Cardiac muscle cell (in vitro differentiated cells and primary cell): ENCODE results near the gene HORMAD2. TPM values are rescaled to one million over a fixed set of nuclear protein-coding genes. Genes with fewer than 3 reads are reported as not detected.

Source experiments
- DNase-seq, 2 donors: peaks; one replicate each; pipeline versions ENCODE4 v3.0.0 to v3.0.0-alpha.2; 2010 to 2017; ENCODE audit warnings: low read depth in 1 of 2, low spot score in 1 of 2
- H3K27ac ChIP-seq: fragments of 200-600 bp; sonication (generic); 2 replicates; pipeline ENCODE4 v1.5.1; 2016
- H3K27me3 ChIP-seq: fragments of 200-600 bp; sonication (generic); 2 replicates; pipeline ENCODE4 v1.6.0; 2016; ENCODE audit warnings: control low read depth
- H3K36me3 ChIP-seq: fragments of 200-600 bp; sonication (generic); 2 replicates; pipeline ENCODE4 v1.5.1; 2016; ENCODE audit warnings: control low read depth
- H3K4me1 ChIP-seq: fragments of 200-600 bp; sonication (generic); 2 replicates; pipeline ENCODE4 v1.8.1; 2017; ENCODE audit warnings: low read depth, mild to moderate bottlenecking, mixed run types
- H3K4me3 ChIP-seq: fragments of 200-600 bp; sonication (generic); 2 replicates; pipeline ENCODE4 v1.5.1; 2016; ENCODE audit warnings: mild to moderate bottlenecking
- H3K9me3 ChIP-seq: fragments of 200-600 bp; sonication (generic); 2 replicates; pipeline ENCODE4 v1.5.1; 2017; ENCODE audit warnings: low read depth, mild to moderate bottlenecking, control low read depth
- CTCF ChIP-seq: IDR thresholded peaks from 2 replicates; pipeline ENCODE4 v1.5.1; 2012; ENCODE audit warnings: low read depth, mild to moderate bottlenecking, low read length
- polyA plus RNA-seq: library from polyadenylated mRNA; unstranded; fragments of >200 nt; fragmentation: Nextera tagmentation; extraction: Ambion mirVana; gene quantifications from 2 replicates; pipeline ENCODE4 v1.2.1, GENCODE V29; 2016
- total RNA-seq: library from RNA; depleted of rRNA; stranded (reverse); fragments of >200 nt; gene quantifications from 2 replicates; pipeline ENCODE4 v1.2.3, GENCODE V29; 2016

The HORMAD2 gene
- total and polyA plus RNA-seq, 2 experiments from 2014 or later, result not detected

GRCh38 chr22:30046716-30047363 is 33.4 kb upstream of the HORMAD2 start:
- no peak for TF ChIP-seq CTCF
- DNase-seq, result no peak
- H3K4me1 ChIP-seq, result no peaks in the 10 kb centered on the region
- no peak overlapping the region for H3K27ac ChIP-seq
- H3K9me3 ChIP-seq, result no peaks in the 10 kb centered on the region
- no peak overlapping the region for H3K4me3 ChIP-seq
- no peaks in the 10 kb centered on the region for H3K36me3 ChIP-seq
- H3K27me3 ChIP-seq, result no peaks in the 10 kb centered on the region

GRCh38 chr22:30047364-30047738 is 32.9 kb upstream of the HORMAD2 start:
- Histone ChIP-seq H3K4me1 (no peaks in the 10 kb centered on the region), H3K36me3 (no peaks in the 10 kb centered on the region), H3K4me3 (no peak overlapping the region), H3K9me3 (no peaks in the 10 kb centered on the region), H3K27me3 (no peaks in the 10 kb centered on the region), H3K27ac (no peak overlapping the region)
- DNase-seq, result peak in 1 of 2 donors; percentile 17
- no peak for TF ChIP-seq CTCF

- no peaks in the 10 kb centered on the region for H3K36me3 ChIP-seq
- no peaks in the 10 kb centered on the region for H3K9me3 ChIP-seq
- no peaks in the 10 kb centered on the region for H3K4me1 ChIP-seq
- H3K27ac ChIP-seq, result no peak overlapping the region
- TF ChIP-seq CTCF, result no peak
- no peak overlapping the region for H3K4me3 ChIP-seq
- no peaks in the 10 kb centered on the region for H3K27me3 ChIP-seq
- no peak for DNase-seq
Measured at GRCh38 chr22:30048681-30049080, 31.6 kb upstream of the HORMAD2 start.

GRCh38 chr22:30054067-30054763 is 26.0 kb upstream of the HORMAD2 start:
- H3K27ac ChIP-seq, result peak overlapping the region; percentile 74
- H3K9me3 ChIP-seq, result no peaks in the 10 kb centered on the region
- H3K36me3 ChIP-seq, result no peaks in the 10 kb centered on the region
- peak in 1 of 2 donors; percentile 47 for DNase-seq
- no peak for TF ChIP-seq CTCF
- no peak overlapping the region for H3K4me3 ChIP-seq
- H3K27me3 ChIP-seq, result no peaks in the 10 kb centered on the region
- H3K4me1 ChIP-seq, result peaks cover 13% of the 10 kb centered on the region

GRCh38 chr22:30054764-30055069 is 25.5 kb upstream of the HORMAD2 start:
- peak overlapping the region; percentile 74 for H3K27ac ChIP-seq
- no peak for TF ChIP-seq CTCF

More at GRCh38 chr22:30054764-30055069, 25.5 kb upstream of the HORMAD2 start:
- peaks cover 13% of the 10 kb centered on the region for H3K4me1 ChIP-seq
- H3K4me3 ChIP-seq, result no peak overlapping the region
- no peaks in the 10 kb centered on the region for H3K36me3 ChIP-seq
- H3K27me3 ChIP-seq, result no peaks in the 10 kb centered on the region
- H3K9me3 ChIP-seq, result no peaks in the 10 kb centered on the region
- DNase-seq, result no peak
